Measurements from ENCODE around the gene WFS1.

GRCh38 chr4:6293097-6293445, 23.4 kb downstream of the WFS1 start:
- no peak for TF ChIP-seq POLR2A (IDR thresholded peaks at IDR 0.05; ENCODE audit: low read depth, low read length)
- no peak for TF ChIP-seq POLR2AphosphoS5 (IDR thresholded peaks at IDR 0.05; ENCODE audit: low read depth, low read length)
- no peak for TF ChIP-seq TAF1 (IDR thresholded peaks at IDR 0.05; ENCODE audit: low read depth, low read length)
- TF ChIP-seq SPI1 (IDR thresholded peaks at IDR 0.05; ENCODE audit: low read depth, low read length), result no peak
- TF ChIP-seq POU2F2 (IDR thresholded peaks at IDR 0.05; ENCODE audit: low read depth, low read length), result no peak
